DMS53 (cell line): ENCODE measurements around the gene GH2.
"Not testable (repeated sequence)": the region's sequence is repeated elsewhere in the genome, so short reads cannot be mapped to it uniquely, and the experiment has no call there.

Experiments
- DNase-seq: peaks from one replicate; lab custom pipeline; 2025; lab: John Stamatoyannopoulos, UW

GH2 gene

DNA sequence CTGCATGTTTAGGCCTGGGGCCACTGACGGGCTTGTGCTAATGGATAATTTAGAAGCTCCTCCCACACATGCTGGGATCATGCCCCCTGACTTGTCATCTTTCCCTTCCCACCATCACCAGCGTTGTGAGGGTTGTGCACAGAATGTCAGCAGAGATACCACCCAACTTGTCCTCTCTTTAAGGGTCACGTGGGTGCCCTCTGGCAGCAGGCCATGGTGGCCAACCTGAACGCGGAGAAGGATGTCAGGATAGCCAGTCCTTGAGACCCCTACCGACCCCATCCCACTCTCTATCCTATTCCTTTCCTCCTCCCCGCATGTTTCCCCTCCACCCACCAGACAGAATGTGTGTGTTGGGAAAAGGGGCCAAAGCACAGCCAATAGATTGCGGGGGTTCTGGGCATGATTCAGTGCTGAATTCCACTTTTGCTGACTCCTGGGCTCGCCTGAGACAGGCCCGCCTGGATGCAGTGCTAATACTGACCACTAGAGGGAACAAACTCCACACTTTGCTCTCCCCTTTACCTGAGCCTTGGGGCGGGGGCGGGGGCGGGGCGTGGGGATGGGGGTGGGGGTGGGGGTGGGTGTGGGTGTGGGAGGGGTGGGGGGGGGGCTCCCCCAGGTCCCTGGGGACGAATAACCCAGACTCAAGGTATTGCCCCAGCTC is at the start of gene GH2:
GH2 (minus strand) TSS at position 10 of the 667 bp plus-strand sequence. CDS start 143 bp downstream, outside the sequence.
- peak; percentile 63 for DNase-seq

DNA sequence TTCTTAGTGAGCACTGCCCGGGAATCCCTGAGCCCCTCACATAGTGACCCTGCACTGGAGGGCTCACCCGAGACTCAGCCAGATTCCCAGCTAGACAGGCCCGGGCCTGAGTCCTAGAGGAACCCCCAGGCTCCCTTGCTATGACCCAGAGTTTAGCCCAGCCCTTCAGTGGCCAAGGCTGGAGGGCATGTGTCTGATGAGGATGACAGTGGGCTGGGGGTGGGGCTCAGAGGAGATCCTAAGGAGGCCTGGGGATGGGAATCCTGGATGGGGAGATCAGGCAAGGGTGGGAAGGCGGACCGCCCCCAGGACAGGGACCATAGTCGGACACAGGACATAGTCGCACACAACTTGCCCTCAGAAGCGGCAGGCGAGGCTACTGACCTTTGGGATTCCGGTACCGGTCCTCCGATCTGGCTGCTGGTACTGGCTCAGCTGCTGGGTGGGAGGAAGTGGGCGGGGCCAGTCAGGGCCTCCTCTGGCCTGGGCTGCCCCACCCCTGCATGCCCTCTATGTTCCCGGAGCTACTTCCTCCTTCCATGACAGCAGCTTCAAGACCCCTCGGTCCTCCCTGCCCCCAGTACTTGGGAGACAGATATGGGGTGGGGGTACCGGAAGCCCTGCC is 49.3 kb upstream of the GH2 start:
- DNase-seq, result no peak

DNA sequence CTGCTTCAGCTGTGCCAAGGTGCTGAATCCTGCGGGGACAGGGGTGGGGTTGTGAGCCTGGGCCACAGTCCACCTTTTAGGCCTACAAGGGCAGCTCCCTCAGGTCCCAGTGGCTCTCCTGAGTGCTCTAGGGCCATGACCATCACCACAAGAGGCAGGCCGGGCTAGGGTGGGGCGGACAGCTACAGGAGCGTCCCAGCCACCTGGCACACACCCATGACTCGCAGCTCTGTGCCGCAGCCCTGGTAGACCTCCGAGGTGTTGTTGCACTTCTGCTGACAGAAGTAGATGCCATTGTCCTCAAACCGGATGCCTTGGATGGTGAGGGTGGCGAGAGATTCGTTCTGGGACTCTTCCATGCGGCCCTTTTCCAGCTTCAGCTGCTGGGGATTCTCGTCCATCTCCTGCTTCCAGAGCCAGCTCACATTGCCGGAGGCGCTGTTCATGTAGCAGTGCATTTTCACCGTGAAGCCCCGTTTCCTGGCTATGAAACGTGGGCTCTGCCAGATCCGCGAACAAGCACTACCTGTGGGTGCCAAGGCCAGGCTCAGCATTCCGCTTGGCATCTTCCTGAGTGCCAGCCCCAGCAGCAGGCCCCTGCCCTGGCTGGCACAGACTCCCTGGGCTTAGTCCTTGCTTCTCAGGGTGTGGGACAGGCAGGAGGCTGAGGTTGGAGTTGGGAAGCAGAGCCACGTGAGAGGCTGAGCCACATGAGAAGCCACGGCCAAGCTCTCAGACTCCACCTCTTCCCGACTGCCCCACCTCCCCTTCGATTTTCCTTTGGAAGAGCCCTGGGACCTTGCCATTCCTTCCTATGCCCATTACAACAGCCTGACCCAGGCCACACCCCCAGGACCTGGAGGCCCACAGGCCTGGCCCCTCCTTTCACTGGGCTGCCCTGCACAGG is 48.4 kb upstream of the GH2 start:
- no peak for DNase-seq

DNA sequence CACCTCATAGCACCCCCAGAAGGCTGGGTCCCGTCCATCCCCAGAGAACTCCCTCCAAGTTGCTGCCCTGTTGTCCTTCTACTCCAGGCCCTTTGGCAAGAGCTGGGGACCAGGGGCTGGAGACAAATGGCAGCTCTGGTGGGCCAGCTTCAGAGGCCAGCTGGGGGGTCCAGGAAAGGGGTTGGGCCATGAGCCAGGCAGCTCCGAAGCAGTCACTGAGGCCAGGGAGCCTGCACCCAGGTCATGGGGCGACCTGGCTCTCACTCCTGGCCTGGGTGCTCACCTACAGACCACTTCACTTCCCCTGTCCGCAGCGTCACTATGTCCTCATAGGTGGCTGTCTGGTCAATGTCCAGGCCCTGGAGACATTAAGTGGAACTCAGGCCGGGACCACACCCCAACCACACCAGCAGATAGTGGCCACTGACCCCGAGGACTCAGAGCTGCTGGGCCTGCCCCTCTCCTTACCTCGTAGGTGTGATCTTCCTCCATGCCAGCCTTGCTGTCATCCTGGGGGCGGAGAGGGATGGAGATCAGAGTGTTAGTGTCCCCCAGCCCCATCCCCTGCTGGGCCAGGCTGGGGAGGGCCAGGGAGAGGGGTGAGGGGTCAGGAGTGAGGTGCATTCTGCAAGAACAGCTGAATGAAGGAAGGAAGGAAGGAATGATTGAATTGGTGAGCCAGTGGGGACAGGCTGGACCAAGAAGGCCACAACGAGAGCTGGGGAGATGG is 47.4 kb upstream of the GH2 start:
- DNase-seq, result no peak

DNA sequence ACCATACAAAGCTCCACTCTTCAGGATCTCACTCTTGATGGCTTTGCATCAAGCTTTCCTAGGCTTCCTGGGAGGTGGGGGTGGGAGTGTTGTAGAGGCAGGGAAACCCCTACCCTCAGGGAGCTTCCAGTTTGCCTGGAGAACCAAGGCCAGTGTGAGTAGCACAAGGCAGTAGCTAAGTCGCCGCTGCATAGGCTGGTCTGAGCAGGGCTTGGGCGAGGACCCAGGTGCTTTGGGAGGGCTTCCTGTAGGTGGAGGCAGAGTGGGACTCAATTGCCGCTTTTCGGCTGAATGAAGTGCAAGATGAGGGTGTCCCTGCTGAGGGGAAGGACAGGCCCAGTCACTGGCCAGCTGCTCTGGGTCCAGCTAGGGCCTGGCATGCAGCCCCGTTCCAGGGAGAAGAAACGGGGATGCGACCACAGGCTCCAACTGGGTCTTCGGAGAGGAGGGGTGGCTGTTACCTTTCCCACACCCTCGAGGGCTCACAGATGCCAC is 46.5 kb upstream of the GH2 start:
- DNase-seq, result no peak

DNA sequence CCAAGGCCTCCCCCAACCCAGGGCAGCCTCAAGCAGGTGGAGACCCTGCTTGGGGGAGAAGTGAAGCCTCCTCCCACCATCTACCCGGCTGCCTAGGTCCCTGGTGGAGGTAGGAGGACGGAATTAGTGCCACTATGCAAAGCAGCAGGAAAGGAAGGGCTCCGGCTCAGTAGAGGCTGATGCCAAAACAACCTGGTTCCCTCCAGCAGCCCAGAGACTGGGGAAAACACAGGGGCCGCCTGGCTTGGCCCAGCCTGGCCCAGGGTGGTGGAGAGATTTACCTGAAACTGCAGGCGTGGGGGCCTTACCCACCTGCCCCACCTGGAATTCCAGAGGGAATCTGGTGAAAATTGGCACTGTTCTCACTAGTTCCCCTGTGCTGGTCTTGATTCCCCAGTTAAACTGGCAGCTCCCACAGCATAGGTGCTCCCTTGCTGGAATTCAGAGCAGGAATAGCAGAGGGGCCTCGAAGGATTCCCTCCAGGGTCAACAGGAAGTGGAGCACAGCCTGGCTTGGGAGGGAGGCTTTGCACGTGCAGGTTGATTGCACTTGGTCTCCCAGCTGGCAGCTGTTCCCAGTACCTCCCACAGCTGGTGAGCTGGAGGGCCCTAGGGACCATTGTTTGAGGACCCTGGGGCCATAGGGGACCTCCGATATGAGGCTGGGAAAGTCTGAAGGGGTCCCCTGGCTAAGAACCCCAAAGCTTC is 45.9 kb upstream of the GH2 start:
- no peak for DNase-seq

DNA sequence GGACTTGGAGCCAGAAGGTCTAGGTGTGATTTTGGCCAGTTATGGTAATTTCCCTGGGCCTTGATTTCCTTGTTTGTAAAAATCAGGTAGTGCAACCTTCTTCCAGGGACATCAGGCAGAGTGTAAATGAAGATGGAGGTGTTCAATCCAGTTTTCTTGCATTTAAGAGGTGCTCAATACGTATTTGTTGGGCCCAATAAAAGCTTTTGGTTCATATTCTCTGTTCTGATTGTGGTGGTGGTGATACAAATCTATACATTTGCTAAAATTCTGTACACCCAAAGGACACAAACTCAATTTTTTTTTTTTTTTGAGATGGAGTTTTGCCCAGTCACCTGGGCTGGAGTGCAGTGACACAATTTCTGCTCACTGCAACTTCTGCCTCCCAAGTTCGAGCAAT is 44.4 kb upstream of the GH2 start:
- no peak for DNase-seq

DNA sequence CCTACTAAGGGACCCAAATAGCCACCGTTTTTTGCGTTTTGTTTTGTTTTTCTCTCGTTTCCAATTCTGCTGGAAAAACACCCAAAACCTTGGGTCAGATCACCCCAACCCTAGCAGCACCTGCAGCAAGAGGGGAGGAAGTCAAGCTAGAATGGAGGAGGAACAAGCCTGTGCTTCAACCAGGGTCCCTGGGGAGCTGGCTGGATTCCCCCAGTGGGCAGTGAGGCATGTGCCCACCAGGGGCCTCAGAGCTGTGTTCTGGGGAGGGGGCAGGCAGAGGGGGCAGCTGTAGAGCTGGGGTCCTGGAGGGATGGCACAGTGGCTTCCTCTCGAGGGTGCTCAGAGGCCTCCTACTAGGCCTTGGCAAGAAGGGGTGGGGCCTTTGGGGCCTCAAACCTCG is 43.9 kb upstream of the GH2 start:
- DNase-seq, result no peak

DNA sequence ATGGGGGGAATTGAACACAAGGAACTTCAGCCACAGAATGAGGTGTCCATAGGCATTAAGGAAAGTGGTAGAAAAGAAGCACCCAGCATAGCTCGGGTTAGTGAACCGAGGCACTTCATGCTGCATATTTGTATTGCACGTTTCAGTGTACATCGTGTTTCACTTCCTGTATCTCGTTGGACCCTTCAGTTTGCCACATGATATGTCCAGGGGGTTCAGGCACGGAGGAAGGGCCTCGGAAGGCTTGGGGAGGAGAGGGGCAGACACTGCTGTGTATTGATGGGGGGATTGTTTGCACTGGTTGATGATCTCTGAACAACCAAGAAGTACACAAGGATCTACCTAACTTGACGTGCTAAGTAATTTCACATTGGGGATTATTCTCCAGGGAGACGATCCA is 40.7 kb upstream of the GH2 start:
- DNase-seq, result not testable (repeated sequence)

DNA sequence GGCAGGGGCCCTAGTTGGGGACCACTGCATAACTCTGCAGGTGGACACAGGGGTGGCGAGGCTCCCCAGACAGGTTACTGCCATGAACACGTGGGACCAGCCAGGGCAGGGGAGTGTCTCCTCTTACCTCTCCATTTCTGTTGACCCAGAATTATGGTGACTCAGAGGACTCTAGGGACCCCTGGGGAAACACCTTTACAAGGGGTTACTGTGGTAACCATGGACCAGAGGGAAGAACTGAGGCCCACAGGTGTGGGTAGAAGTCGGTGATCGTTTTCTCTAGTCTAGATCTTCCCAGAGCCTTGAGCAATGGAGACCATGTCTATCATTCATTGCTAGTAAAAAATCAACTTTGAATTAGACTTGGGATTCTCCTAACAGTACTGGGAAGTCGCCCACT is 39.0 kb upstream of the GH2 start:
- DNase-seq, result not testable (repeated sequence)

DNA sequence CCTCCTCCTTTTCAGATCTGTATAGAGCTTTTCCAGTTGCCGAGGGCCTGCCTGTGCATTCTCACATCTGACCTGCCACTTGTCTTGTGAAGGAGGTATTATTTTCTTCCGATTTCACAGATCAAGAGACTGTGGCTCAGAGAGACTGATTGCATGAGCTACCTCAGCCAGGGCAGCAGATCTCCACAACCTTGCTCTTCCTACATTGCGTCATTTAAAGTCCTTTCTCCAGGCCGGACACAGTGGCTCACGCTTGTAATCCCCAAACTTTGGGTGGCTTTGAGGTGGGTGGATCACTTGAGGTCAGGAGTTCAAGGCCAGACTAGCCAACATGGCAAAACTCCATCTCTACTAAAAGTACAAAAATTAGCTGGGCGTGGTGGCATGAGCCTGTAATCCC is 38.3 kb upstream of the GH2 start:
- DNase-seq, result peak; percentile 10

DNA sequence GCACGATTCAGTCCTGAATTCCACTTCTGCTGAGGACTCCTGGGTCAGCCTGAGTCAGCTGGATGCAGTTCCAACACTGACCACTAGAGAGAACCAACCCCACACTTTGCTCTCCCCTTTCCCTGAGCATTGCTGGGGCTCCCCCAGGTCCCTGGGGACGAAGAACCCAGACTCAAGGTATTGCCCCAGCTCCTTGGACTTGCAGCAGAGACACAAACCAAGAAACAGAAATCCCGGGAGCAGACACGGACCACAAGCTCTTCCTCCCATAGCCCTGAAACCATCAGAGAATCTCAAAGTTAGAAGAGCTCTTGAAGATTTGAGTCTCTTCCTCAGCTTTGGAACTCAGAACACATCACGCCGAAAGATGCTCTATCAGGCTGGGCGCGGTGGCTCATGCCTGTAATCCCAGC is 37.6 kb upstream of the GH2 start:
- peak; percentile 67 for DNase-seq

DNA sequence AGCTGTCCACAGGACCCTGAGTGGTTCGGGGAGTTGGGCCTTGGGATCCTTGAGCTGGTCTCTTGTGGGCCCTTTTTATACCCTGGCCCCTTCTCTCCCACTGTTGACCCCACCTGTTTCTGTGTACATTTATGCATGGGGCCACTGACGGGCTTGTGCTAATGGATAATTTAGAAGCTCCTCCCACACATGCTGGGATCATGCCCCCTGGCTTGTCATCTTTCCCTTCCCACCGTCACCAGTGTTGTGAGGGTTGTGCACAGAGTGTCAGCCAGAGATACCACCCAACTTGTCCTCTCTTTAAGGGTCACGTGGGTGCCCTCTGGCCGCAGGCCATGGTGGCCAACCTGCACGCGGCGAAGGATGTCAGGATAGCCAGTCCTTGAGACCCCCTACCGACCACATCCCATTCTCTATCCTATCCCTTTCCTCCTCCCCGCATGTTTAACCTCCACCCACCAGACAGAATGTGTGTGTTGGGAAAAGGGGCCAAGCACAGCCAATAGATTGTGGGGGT is 37.1 kb upstream of the GH2 start, which contains the start of gene GH1:
GH1 (minus strand) TSS at position 51 of the 517 bp plus-strand sequence. CDS start 63 bp downstream, outside the sequence.
- DNase-seq, result not testable (repeated sequence)

DNA sequence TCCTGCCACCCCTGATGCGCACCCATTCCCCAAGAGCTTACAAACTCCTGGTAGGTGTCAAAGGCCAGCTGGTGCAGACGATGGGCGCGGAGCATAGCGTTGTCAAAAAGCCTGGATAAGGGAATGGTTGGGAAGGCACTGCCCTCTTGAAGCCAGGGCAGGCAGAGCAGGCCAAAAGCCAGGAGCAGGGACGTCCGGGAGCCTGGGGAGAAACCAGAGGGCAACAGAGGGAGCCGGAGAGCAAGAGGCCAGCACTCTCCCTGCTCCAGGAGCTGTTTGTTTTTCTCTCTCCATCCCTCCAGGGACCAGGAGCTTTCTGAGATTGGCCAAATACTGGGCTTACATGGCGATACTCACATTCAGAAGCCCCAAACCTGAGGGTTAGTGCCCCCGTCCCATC is 36.6 kb upstream of the GH2 start:
- DNase-seq, result no peak

DNA sequence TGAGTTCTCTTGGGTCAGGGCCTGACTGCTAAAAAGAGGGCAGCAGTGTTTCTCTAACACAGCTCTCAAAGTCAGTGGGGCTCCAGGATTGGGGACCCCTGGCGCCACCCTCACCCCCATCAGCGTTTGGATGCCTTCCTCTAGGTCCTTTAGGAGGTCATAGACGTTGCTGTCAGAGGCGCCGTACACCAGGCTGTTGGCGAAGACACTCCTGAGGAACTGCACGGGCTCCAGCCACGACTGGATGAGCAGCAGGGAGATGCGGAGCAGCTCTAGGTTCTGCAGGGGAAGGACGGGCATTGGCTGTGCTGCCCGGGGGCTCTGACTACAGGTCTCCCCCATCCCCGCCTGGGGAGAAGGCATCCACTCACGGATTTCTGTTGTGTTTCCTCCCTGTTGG is 35.9 kb upstream of the GH2 start:
- no peak for DNase-seq

DNA sequence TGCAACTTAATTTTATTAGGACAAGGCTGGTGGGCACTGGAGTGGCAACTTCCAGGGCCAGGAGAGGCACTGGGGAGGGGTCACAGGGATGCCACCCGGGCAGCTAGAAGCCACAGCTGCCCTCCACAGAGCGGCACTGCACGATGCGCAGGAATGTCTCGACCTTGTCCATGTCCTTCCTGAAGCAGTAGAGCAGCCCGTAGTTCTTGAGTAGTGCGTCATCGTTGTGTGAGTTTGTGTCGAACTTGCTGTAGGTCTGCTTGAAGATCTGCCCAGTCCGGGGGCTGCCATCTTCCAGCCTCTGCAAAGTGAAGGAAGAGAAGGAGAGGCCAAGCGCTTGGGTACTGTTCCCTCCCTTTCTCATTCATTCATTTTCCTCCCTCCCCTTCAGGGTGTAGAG is 35.5 kb upstream of the GH2 start:
- not testable (repeated sequence) for DNase-seq

DNA sequence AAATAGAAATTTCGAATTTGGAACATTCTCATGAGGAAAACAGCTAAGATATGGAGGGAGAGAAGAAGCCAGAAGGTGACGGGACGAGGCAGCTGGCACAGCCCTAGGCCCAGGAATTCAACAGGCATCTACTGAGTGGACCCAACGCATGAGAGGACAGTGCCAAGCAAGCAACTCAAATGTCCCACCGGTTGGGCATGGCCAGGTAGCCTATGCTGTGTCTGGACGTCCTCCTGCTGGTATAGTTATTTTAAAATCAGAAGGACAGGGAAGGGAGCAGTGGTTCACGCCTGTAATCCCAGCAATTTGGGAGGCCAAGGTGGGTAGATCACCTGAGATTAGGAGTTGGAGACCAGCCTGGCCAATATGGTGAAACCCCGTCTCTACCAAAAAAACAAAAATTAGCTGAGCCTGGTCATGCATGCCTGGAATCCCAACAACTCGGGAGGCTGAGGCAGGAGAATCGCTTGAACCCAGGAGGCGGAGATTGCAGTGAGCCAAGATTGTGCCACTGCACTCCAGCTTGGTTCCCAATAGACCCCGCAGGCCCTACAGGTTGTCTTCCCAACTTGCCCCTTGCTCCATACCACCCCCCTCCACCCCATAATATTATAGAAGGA is 34.9 kb upstream of the GH2 start:
- DNase-seq, result no peak

DNA sequence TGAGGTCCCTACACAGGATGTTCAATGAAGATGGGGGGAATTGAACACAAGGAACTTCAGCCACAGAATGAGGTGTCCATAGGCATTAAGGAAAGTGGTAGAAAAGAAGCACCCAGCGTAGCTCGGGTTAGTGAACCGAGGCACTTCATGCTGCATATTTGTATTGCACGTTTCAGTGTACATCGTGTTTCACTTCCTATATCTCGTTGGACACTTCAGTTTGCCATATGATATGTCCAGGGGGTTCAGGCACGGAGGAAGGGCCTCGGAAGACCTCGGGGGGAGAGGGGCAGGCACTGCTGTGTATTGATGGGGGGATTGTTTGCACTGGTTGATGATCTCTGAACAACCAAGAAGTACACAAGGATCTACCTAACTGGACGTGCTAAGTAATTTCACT is 34.0 kb upstream of the GH2 start:
- not testable (repeated sequence) for DNase-seq

DNA sequence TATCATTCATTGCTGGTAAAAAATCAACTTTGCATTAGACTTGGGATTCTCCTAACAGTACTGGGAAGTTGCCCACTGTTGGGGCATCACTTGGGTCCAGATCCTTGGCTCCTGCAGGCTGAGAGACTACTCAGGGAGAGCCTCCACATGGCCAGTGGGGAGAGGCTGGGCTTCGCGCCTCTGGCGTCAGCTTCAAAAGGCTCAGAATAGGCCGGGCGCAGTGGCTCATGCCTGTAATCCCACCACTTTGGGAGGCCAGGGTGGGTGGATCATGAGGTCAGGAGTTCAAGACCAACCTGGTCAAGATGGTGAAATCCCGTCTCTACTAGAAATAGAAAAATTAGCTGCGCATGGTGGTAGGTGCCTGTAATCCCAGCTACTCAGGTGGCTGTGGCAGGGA is 32.7 kb upstream of the GH2 start:
- DNase-seq, result no peak

DNA sequence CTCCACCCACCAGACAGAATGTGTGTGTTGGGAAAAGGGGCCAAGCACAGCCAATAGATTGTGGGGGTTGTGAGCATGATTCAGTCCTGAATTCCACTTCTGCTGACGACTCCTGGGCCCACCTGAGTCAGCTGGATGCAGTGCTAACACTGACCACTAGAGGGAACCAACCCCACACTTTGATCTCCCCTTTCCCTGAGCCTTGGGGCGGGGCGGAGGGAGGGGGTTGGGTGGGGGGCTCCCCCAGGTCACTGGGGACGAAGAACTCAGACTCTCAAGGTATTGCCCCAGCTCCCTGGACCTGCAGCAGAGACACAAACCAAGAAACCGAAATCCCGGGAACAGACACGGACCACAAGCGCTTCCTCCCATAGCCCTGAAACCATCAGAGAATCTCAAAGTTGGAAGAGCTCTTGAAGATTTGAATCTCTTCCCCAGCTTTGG is 29.9 kb upstream of the GH2 start:
- peak; percentile 28 for DNase-seq
